EH (cell line): Measurements from ENCODE around the gene PALB2.
A peak's percentile ranks its signal among the peaks of the same experiment; 100 is the strongest.

Experiments used
- DNase-seq: peaks from one replicate; pipeline ENCODE4 v3.0.0-alpha.2; 2015; ENCODE audit warnings: low read depth

The PALB2 gene

GRCh38 chr16:23581764-23582163, 59.3 kb downstream of the PALB2 start:
- DNase-seq = no peak

DNA sequence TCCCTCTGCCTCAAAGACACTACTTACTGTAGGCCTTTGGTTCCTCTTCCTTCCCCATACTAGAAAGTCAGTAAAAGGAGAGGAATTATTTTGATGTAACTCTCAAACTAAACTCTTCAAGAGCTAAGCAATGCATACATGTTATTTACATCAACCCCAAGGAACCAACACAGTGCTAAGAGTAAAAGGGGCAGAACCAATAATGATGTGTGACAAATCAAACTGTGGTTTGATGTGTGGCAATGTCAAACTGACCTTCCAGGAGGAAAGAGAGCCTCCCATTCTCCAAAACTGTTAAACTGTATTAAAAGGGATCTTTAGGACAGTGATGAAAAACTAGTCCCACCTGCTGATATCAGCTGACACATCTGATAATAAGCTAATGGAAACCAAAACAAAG, 60.7 kb downstream of the PALB2 start:
- DNase-seq = no peak

- DNase-seq = no peak
These were observed 61.7 kb downstream of the PALB2 start for GRCh38 chr16:23579371-23579770.

GRCh38 chr16:23578101-23578830, 62.8 kb downstream of the PALB2 start:
- DNase-seq = no peak

DNA sequence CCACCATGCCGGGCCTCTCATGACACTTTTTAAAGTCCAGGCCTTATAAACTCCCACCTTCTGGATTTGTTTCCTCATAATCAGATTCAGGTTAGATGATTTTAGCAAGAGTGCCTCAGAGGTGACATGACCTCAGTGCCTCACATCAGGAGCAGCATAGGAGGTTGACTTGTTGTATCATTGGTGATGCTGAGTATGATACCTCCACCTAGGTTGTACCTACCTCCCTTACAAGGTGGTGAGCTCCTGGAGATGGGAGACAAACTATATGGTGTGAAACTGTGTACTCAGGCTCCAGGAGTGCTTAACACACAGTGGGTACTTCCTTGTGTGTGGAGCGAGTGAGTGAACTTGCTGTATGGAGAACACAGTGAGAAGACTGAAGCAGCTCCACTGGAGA, 63.6 kb downstream of the PALB2 start:
- DNase-seq = no peak

DNA sequence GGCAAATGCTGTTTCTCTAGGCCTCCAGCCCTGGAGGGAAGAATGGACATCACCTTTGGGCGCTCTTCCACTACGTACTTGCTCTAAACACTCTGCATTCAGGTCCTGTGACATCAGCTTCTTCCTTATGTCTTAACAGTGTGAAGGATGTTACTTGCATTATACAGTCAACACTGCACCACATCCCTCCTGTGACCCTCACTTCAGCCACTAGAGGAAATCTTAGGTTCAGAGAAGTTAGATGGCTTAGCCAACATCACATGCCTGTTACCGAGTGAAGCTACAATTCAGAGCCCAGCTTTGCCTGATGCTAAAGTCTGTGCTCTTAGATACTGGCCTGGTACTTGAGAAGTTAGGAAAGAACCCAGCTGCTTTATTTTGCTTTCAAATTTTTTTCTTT, 65.3 kb downstream of the PALB2 start:
- no peak for DNase-seq

- no peak for DNase-seq
These were observed 67.3 kb downstream of the PALB2 start for GRCh38 chr16:23573817-23574216.

DNA sequence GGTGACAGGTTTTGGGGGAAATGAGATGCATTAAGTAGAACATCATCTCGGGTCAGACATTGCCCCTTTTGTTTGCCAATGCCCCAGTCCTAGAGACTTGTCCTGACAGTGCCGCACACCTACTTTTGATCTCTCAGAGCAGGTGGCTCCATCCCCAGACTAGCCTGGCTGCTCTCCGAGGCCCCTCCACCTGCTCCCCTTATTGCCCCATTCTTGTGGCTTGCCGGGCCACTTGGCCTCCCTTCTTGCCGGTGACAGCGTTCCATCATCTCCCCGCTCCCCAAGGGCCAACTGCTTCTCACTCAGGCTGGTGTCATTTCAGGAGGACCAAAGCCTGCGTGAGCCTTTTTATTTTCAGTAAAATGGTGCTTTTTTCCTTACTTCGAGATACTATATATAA, 68.7 kb downstream of the PALB2 start:
- DNase-seq = no peak

DNA sequence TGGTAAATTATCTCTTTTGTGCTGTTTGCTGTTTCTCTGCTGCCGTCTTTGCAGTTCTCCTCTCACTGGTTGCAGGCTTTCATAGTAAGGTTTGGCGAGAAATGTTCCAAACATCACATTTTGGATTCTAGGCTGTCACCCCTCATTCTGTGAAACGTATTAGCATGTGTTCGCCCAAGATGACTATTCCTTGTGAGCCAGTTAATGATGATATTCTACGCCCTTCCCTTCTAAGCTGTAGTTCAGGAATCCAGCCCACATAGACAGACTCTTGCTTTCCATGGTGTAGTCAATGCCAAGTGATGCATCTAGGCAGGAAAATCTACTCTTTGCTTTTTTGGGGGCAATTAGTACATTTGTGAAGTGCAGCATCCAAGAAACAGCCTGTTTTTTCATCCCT, 69.2 kb downstream of the PALB2 start:
- no peak for DNase-seq

DNA sequence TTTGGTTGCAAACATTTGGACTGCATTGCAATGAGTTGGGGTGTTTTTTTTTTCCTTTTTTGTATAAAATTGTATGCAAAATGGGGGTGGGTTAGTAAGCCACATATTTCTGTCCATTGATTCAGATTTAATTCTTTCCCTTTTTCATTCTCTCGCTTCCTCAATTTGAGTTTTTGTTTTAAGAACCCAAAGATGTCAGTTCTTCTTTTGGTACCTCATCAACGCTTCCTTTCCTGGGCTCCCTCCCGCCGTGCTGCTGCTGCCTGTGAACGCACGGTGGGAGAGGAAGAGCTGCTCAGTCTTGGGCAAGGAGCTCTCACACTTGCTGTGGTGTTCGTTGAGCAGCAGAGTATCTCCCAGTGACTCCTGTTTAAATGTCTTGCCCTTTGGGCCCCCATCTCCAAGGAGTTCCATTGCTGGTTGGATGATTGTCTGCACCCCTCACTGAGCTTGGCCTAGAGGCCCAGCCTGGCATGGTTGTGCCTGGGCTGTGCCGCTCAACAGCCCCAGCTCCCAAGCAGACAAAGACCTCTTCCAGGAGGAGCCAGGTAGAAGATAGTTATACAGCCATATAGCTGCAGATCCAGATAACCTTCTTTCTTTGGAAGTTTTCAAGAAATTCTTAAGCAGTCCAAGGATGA, 70.0 kb downstream of the PALB2 start:
- DNase-seq = no peak

DNA sequence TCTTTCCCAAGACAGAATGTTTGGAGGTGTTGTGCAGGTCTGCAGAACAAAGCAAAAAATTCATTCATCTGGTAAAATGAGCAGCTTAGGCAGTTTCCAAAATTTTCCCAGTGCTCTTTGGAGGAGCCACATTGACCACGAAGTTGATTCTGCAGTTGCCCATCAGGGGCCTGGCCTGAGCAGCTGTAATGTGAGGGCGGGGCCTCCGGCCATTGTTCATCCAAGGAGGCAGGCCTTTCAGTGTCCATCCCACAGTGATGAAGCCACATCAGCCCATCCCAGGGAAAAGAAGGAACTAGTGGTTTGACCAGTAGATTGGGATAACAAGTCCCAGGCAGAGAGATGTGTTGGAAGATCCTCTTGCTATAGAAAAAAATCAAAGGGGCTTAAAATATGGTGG, 73.5 kb downstream of the PALB2 start:
- DNase-seq = no peak

DNA sequence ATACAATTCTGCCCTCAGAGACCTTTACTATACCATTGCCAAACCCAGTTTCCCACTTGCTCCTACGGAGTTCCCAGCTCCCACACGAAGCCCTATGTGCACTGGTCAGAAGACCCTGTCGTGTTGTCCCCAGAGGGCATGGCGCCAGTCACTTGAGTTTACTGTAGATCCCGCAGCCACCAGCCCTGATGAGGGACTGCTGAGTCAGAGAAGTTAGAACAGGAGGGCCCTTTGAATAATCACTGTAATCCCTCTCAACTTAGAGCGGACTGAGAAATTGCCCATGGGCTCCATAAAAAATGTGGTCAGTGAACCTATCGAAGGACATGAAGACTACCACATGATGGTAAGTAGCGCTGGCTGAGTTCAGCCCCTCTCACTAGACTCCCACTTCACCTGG, 74.4 kb downstream of the PALB2 start:
- DNase-seq = no peak

DNA sequence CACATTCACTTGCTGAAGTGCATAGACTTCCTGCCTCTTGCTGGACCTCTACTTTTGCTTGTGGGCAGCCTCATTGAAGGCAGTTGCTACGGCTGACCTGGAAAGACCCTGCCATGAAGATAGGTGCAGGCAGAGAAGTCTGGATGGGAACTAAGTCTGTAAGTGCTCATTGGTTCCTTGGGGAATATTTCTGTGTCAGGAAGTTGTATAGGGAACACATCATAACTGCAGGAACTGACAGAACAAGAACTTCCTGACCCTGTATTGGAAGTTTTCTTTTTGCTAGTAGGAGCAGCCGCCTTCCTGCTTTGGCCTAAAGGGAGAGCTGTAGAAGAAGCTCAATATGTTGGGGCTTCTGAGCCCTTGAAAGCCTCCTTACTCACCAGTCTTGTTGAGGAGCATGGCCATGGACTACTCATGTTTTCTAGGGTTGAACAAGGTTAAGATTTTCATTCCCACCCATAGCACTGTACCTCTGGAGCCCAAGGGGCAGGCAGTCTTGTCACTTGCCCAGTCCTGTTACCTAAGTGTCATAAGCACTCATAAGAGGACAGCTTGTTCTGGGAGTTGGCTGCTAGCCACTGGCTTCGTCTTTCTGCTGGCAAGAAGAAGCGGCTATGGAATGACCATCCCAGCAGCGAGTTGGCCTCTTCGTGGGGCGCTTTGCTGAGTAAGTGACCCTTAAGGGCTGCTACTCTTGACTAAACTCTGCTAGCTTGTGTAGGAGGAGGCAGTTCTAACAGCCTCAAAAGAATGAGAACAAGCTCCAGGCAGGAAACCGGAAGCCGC, 76.3 kb downstream of the PALB2 start:
- DNase-seq = no peak

DNA sequence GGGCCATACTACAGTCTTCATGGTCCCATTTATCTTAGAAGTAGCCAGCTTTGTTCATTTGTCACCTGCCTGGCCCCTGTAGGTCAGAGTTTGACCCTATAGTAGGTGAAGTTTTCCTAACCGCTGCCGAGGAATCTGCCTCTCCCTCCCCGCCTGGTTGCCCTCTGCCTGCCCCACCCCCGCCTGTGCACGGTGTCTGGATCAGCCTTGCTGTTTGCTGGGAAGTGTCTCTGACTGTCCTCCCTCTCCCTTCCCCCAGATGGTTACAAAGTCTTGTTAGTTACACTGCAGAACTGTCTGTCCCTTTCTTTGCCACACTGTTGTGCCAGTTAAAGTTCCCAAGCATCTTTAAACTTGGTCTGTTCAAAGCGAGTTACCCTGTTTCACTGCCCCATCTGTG, 77.9 kb downstream of the PALB2 start:
- no peak for DNase-seq

- no peak for DNase-seq
These were observed 78.6 kb downstream of the PALB2 start for GRCh38 chr16:23562505-23562904.

- DNase-seq = no peak
These were observed 79.5 kb downstream of the PALB2 start for GRCh38 chr16:23561586-23561985.

DNA sequence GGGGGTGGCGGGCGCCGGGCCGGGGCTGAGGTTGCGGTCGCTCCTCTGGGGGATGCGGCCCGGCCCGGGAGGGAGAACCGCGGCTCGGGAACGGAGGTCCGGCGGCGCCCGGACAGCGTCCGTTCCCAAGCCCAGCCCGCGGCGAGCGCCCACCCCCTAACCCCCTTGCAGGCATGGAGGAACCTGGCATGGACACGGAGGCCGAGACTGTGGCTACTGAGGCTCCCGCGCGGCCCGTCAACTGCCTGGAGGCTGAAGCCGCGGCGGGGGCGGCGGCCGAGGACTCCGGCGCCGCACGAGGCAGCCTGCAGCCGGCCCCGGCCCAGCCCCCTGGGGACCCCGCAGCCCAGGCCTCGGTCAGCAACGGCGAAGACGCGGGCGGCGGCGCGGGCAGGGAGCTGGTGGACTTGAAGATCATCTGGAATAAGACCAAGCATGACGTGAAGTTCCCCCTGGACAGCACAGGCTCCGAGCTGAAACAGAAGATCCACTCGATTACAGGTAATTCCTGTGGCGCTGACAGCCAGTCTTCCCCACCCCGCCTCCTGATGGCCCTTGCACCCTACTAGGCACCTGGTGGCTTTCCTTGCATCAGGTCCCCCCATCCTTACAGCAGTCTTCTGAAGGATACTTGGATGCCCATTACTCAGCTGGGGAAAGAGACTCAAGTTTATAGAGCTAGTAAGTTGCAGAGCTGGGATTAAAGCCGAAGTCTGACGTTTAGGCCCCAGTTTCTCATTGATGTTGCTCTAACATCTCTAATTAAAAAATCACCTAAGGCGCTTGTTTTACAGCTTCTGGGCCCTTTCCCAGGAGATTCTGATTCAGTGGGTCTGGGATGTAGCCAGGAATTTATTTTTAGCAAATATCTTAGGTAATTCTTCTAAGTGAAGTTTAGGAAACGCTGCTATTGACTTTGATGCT, 83.1 kb downstream of the PALB2 start:
- DNase-seq = peak; percentile 68

DNA sequence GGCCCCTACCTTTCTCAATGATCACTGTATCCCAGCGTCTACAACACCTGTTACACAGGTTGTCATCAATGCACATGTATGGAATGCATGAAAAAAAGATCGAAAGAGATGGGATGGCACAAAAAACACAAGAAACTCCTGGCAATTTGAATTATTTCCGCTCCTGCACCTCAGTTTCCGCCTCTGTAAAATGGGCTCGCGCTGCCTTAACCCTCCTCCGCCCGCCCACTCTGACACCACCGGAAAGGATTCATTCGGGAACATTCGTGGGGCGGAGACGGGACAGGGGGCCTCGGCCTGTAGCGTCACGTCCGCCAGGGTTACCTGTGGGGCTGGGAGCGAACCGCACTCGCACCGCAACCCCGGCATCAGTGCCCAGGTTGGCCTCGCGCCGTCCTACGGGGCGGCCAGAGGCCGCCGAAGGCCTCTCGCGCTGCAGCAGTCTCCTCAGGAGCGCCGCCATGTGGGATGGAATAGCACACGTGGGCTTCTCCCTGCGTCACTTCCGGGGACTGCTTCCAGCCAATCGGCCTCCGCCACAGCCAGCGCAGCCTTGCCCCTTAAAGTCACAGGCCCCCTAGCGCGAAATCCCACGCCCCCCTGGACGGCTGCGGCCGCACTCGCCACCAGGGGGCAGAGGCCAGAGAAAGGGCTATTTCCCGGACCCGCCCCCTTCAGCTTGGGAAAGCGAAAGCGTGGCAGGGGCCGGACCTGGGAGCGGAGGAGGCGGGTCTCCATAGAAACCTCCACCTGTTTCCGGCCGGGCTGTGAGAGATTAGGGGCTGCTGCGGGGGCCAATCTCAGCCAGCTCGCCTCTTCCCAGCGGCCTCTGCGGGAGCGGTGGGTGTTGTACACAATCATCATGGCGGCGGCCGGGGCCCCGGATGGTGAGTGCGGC, 84.0 kb downstream of the PALB2 start, which contains the start of the genes EARS2 and UBFD1:
Gene EARS2 (minus strand): TSS at position 470 of the 898 bp plus-strand sequence. CDS start 7 bp downstream, at position 463.
Gene UBFD1 (plus strand): TSS at position 847 of the 898 bp plus-strand sequence. CDS start 16 bp downstream, at position 863.
- DNase-seq = peak; percentile 99

- no peak for DNase-seq
These were observed 86.6 kb downstream of the PALB2 start for GRCh38 chr16:23554536-23554935.
